Stimulated activated naive B cell treated with anti-CD40 and anti-IgM and Interleukin-4, amounts not matched to agents 10 μg/mL and 1 μg/mL and 100 μg/mL, for 72 hours (primary cell): ENCODE data around the gene TMEM51.

ENCODE experiments used
- ATAC-seq, 2 donors: fragments of 150-1000 bp; cut with Tn5 transposase; replicated peaks; 2 replicates each; pipeline ENCODE4 v1.10.0; 2021; ENCODE audit warnings: moderate library complexity in 1 of 2
- DNase-seq: peaks from one replicate; pipeline ENCODE4 v3.0.0; 2021
- H3K27ac Mint-ChIP-seq: one replicate; pipeline ENCODE4 v1.8.0; 2022; ENCODE audit warnings: mild to moderate bottlenecking, mixed read lengths
- H3K27me3 Mint-ChIP-seq, 2 donors: one replicate each; pipeline ENCODE4 v1.8.0; 2022; ENCODE audit warnings: mixed read lengths in 2 of 2
- H3K36me3 Mint-ChIP-seq, 2 donors: one replicate each; pipeline ENCODE4 v1.8.0; 2022; ENCODE audit warnings: mixed read lengths in 2 of 2, mild to moderate bottlenecking in 1 of 2
- H3K4me1 Mint-ChIP-seq, 2 donors: one replicate each; pipeline ENCODE4 v1.8.0; 2022; ENCODE audit warnings: mixed read lengths in 2 of 2, mild to moderate bottlenecking in 1 of 2
- H3K4me3 Mint-ChIP-seq, 2 donors: one replicate each; pipeline ENCODE4 v1.8.0; 2022; ENCODE audit warnings: mild to moderate bottlenecking in 2 of 2, mixed read lengths in 2 of 2, moderate library complexity in 1 of 2
- H3K9me3 Mint-ChIP-seq, 2 donors: one replicate each; pipeline ENCODE4 v1.8.0; 2022; ENCODE audit warnings: mixed read lengths in 2 of 2, mild to moderate bottlenecking in 1 of 2

Gene TMEM51

GRCh38 chr1:15225461-15225860 is 71.9 kb downstream of the TMEM51 start:
- Mint-ChIP-seq H3K4me1 (peaks cover 4 to 9% of the 10 kb centered on the region in 2 donors), H3K36me3 (no peaks in the 10 kb centered on the region), H3K27me3 (peaks cover 11 to 20% of the 10 kb centered on the region in 2 donors), H3K9me3 (peaks cover 0 to 1% of the 10 kb centered on the region in 2 donors), H3K4me3 (no peak overlapping the region), H3K27ac (no peak overlapping the region)
- ATAC-seq (no peak), DNase-seq (no peak)

- Mint-ChIP-seq H3K9me3 (peaks cover 0 to 1% of the 10 kb centered on the region in 2 donors), H3K4me3 (no peak overlapping the region), H3K27me3 (peaks cover 8 to 18% of the 10 kb centered on the region in 2 donors), H3K27ac (no peak overlapping the region), H3K4me1 (peaks cover 6 to 13% of the 10 kb centered on the region in 2 donors), H3K36me3 (no peaks in the 10 kb centered on the region)
- DNase-seq = no peak
- ATAC-seq = no peak
Measured at GRCh38 chr1:15226388-15227255, 73.1 kb downstream of the TMEM51 start.

DNA sequence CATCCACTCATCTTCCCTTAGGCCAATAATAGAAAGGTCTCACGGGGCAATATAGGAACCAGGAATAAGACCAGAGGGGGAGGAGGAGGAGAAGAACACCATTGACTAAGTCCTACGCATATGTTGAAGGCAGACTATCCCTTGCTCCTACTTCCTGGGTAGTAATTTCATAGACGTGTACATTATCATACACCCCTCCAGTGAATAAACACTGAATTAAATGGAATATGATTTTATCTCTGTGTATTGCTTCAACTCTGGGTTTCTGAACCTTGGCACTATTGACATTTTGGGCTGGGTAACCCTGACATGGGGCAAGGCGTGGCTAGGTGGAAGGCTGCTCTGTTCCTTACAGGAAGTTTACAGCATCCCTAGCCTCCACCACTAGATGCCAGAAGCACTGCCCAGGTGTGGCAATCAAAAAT is 76.2 kb downstream of the TMEM51 start:
- Mint-ChIP-seq H3K27ac (no peak overlapping the region), H3K4me3 (no peak overlapping the region), H3K4me1 (peaks cover 6 to 8% of the 10 kb centered on the region in 2 donors), H3K27me3 (peaks cover 4 to 23% of the 10 kb centered on the region in 2 donors), H3K36me3 (no peaks in the 10 kb centered on the region), H3K9me3 (no peaks in the 10 kb centered on the region)
- ATAC-seq = no peak
- no peak for DNase-seq

- peaks cover 8 to 20% of the 10 kb centered on the region in 2 donors for H3K27me3 Mint-ChIP-seq
- no peak overlapping the region for H3K27ac Mint-ChIP-seq
- no peak overlapping the region for H3K4me3 Mint-ChIP-seq
- DNase-seq (no peak), ATAC-seq (peak; percentile 66 to 86)
- H3K9me3 Mint-ChIP-seq = no peaks in the 10 kb centered on the region
- H3K36me3 Mint-ChIP-seq = no peaks in the 10 kb centered on the region
- H3K4me1 Mint-ChIP-seq = peaks cover 4 to 5% of the 10 kb centered on the region in 2 donors
Measured at GRCh38 chr1:15231714-15232201, 78.2 kb downstream of the TMEM51 start.

GRCh38 chr1:15233689-15234088 is 80.1 kb downstream of the TMEM51 start:
- DNase-seq = no peak
- peaks cover 4 to 5% of the 10 kb centered on the region in 2 donors for H3K4me1 Mint-ChIP-seq
- no peaks in the 10 kb centered on the region for H3K36me3 Mint-ChIP-seq
- peaks cover 14 to 23% of the 10 kb centered on the region in 2 donors for H3K27me3 Mint-ChIP-seq
- no peak overlapping the region for H3K27ac Mint-ChIP-seq
- no peak for ATAC-seq
- no peak overlapping the region for H3K4me3 Mint-ChIP-seq
- no peaks in the 10 kb centered on the region for H3K9me3 Mint-ChIP-seq

- no peak overlapping the region for H3K27ac Mint-ChIP-seq
- DNase-seq = no peak
- no peak for ATAC-seq
- H3K27me3 Mint-ChIP-seq = peaks cover 19 to 28% of the 10 kb centered on the region in 2 donors
- H3K4me1 Mint-ChIP-seq = peaks cover 4 to 5% of the 10 kb centered on the region in 2 donors
- no peaks in the 10 kb centered on the region for H3K9me3 Mint-ChIP-seq
- no peaks in the 10 kb centered on the region for H3K36me3 Mint-ChIP-seq
- H3K4me3 Mint-ChIP-seq = no peak overlapping the region
Measured at GRCh38 chr1:15236321-15236721, 82.8 kb downstream of the TMEM51 start.

GRCh38 chr1:15236746-15237145 is 83.2 kb downstream of the TMEM51 start:
- Mint-ChIP-seq H3K27ac (no peak overlapping the region), H3K9me3 (no peaks in the 10 kb centered on the region), H3K4me3 (no peak overlapping the region), H3K36me3 (no peaks in the 10 kb centered on the region), H3K4me1 (peaks cover under 1 to 1% of the 10 kb centered on the region in 2 donors), H3K27me3 (peaks cover 19 to 31% of the 10 kb centered on the region in 2 donors)
- no peak for DNase-seq
- no peak for ATAC-seq

GRCh38 chr1:15238789-15239188 is 85.2 kb downstream of the TMEM51 start:
- Mint-ChIP-seq H3K4me1 (no peaks in the 10 kb centered on the region), H3K36me3 (no peaks in the 10 kb centered on the region)

GRCh38 chr1:15242766-15243165 is 89.2 kb downstream of the TMEM51 start:
- H3K4me1 Mint-ChIP-seq = peaks cover 4 to 7% of the 10 kb centered on the region in 2 donors
- ATAC-seq (no peak), DNase-seq (no peak)
- no peak overlapping the region for H3K4me3 Mint-ChIP-seq
- peaks cover 9 to 11% of the 10 kb centered on the region in 2 donors for H3K9me3 Mint-ChIP-seq
- H3K36me3 Mint-ChIP-seq = peaks cover 0 to 7% of the 10 kb centered on the region in 2 donors
- no peak overlapping the region for H3K27ac Mint-ChIP-seq
- peaks cover 36 to 47% of the 10 kb centered on the region in 2 donors for H3K27me3 Mint-ChIP-seq

More at GRCh38 chr1:15238789-15239188, 85.2 kb downstream of the TMEM51 start:
- Mint-ChIP-seq H3K4me3 (no peak overlapping the region), H3K27ac (no peak overlapping the region), H3K9me3 (no peaks in the 10 kb centered on the region), H3K27me3 (peaks cover 25 to 29% of the 10 kb centered on the region in 2 donors)
- DNase-seq (no peak), ATAC-seq (no peak)

- Mint-ChIP-seq H3K36me3 (peaks cover 0 to 7% of the 10 kb centered on the region in 2 donors), H3K27ac (peak overlapping the region; percentile 15), H3K4me1 (peaks cover 5 to 8% of the 10 kb centered on the region in 2 donors), H3K9me3 (peaks cover 9 to 11% of the 10 kb centered on the region in 2 donors), H3K4me3 (no peak overlapping the region), H3K27me3 (peaks cover 42 to 53% of the 10 kb centered on the region in 2 donors)
- DNase-seq (no peak), ATAC-seq (peak in 1 of 2 donors; percentile 33)
Measured at GRCh38 chr1:15243275-15244043, 89.9 kb downstream of the TMEM51 start.

DNA sequence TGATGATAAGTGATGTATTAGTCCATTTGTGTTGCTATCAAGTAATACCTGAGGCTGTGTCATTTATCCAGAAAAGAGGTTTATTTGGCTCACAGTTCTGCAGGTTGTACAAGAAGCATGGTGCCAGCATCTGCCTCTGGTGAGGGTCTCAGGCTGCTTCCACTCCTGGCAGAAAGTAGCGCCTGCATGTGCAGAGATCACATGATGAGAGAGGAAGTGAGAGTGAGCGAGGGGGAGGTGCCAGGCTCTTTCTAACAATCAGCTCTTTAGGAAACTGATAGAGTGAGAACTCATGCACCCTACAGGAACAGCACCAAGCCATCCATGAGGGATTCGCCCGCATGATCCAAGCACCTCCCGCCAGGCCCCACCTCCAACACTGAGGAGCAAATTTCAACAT is 91.3 kb downstream of the TMEM51 start:
- Mint-ChIP-seq H3K9me3 (peaks cover 9 to 11% of the 10 kb centered on the region in 2 donors), H3K4me1 (peaks cover 5 to 10% of the 10 kb centered on the region in 2 donors), H3K27me3 (peaks cover 54 to 61% of the 10 kb centered on the region in 2 donors), H3K4me3 (no peak overlapping the region), H3K36me3 (peaks cover 0 to 7% of the 10 kb centered on the region in 2 donors), H3K27ac (no peak overlapping the region)
- DNase-seq (no peak), ATAC-seq (no peak)

- no peak overlapping the region for H3K27ac Mint-ChIP-seq
- H3K36me3 Mint-ChIP-seq = peaks cover 0 to 7% of the 10 kb centered on the region in 2 donors
- H3K9me3 Mint-ChIP-seq = peaks cover 9 to 11% of the 10 kb centered on the region in 2 donors
- ATAC-seq (no peak), DNase-seq (no peak)
- H3K4me1 Mint-ChIP-seq = peaks cover 5 to 10% of the 10 kb centered on the region in 2 donors
- H3K27me3 Mint-ChIP-seq = peaks cover 62 to 69% of the 10 kb centered on the region in 2 donors
- no peak overlapping the region for H3K4me3 Mint-ChIP-seq
Measured at GRCh38 chr1:15245593-15246360, 92.2 kb downstream of the TMEM51 start.

- DNase-seq (peak; percentile 10), ATAC-seq (peak; percentile 47 to 67)
- H3K27me3 Mint-ChIP-seq = peaks cover 66 to 68% of the 10 kb centered on the region in 2 donors
- peaks cover 0 to 7% of the 10 kb centered on the region in 2 donors for H3K36me3 Mint-ChIP-seq
- peak within 1 kb of the TSS; percentile 49 to 66 for H3K4me3 Mint-ChIP-seq
- peaks cover 5 to 10% of the 10 kb centered on the region in 2 donors for H3K4me1 Mint-ChIP-seq
- H3K27ac Mint-ChIP-seq = peak within 1 kb of the TSS; percentile 22
- H3K9me3 Mint-ChIP-seq = peaks cover 9 to 11% of the 10 kb centered on the region in 2 donors
Measured at GRCh38 chr1:15246960-15247614, 93.5 kb downstream of the TMEM51 start, which contains the start of gene FHAD1. Gene FHAD1 (plus strand): TSS chr1:15247223. CDS start chr1:15251785, 4,562 bp downstream.
